Measurements from ENCODE around the gene CPPED1. TPM values are rescaled to one million over a fixed set of nuclear protein-coding genes. Genes with fewer than 3 reads are reported as not detected.

Gene CPPED1
- total RNA-seq, 1 experiment from 2014 or later: 61.5 TPM

GRCh38 chr16:12625068-12625467 lies 178.6 kb downstream of the CPPED1 start:
- DNase-seq (ENCODE audit: low spot score): no peak
- in situ Hi-C loops (cut with HindIII; ENCODE audit: low sequenced_read_pairs): no loop called here

- DNase-seq (ENCODE audit: low spot score): no peak
- in situ Hi-C loops (cut with HindIII; ENCODE audit: low sequenced_read_pairs): no loop called here
Observed at GRCh38 chr16:12620150-12620549, 183.5 kb downstream of the CPPED1 start.

- in situ Hi-C loops (cut with HindIII; ENCODE audit: low sequenced_read_pairs): no loop called here
- DNase-seq (ENCODE audit: low spot score): no peak
Observed at GRCh38 chr16:12618515-12618914, 185.2 kb downstream of the CPPED1 start.

GRCh38 chr16:12617401-12617819 lies 186.3 kb downstream of the CPPED1 start:
- DNase-seq (ENCODE audit: low spot score): no peak
- in situ Hi-C loops (cut with HindIII; ENCODE audit: low sequenced_read_pairs): no loop called here

GRCh38 chr16:12614662-12615278 lies 188.9 kb downstream of the CPPED1 start:
- no peak for DNase-seq (ENCODE audit: low spot score)
- in situ Hi-C loops (cut with HindIII; ENCODE audit: low sequenced_read_pairs): no loop called here

GRCh38 chr16:12613992-12614661 lies 189.6 kb downstream of the CPPED1 start:
- in situ Hi-C loops (cut with HindIII; ENCODE audit: low sequenced_read_pairs): no loop called here
- DNase-seq (ENCODE audit: low spot score): no peak

- in situ Hi-C loops (cut with HindIII; ENCODE audit: low sequenced_read_pairs): no loop called here
- no peak for DNase-seq (ENCODE audit: low spot score)
Observed at GRCh38 chr16:12613131-12613991, 190.3 kb downstream of the CPPED1 start.

GRCh38 chr16:12612598-12613101 lies 191.0 kb downstream of the CPPED1 start:
- in situ Hi-C loops (cut with HindIII; ENCODE audit: low sequenced_read_pairs): no loop called here
- DNase-seq (ENCODE audit: low spot score): no peak

GRCh38 chr16:12611916-12612597 lies 191.6 kb downstream of the CPPED1 start:
- DNase-seq (ENCODE audit: low spot score): no peak
- in situ Hi-C loops (cut with HindIII; ENCODE audit: low sequenced_read_pairs): no loop called here

- in situ Hi-C loops (cut with HindIII; ENCODE audit: low sequenced_read_pairs): no loop called here
- no peak for DNase-seq (ENCODE audit: low spot score)
Observed at GRCh38 chr16:12611006-12611477, 192.6 kb downstream of the CPPED1 start.

GRCh38 chr16:12609937-12610699 lies 193.6 kb downstream of the CPPED1 start:
- DNase-seq (ENCODE audit: low spot score): no peak
- in situ Hi-C loops (cut with HindIII; ENCODE audit: low sequenced_read_pairs): no loop called here

Other genes starting within 250 kb of the CPPED1 start
- 0.24 and 0.25 TPM in 2 replicates for gene SHISA9, start 97.7 kb upstream of the CPPED1 start, total RNA-seq (2014; rRNA removed; shearing (Covaris generic))